Mucosa of rectum (tissue), 2 donors: ENCODE results near the gene CREG1.
"Not testable (repeated sequence)": the region's sequence is repeated elsewhere in the genome, so short reads cannot be mapped to it uniquely, and the experiment has no call there.

Source experiments
- H3K27ac ChIP-seq, 2 donors: one replicate each; pipeline ENCODE4 v1.7.0; 2013; ENCODE audit warnings: inconsistent platforms in 2 of 2, low read depth in 2 of 2, low read length in 2 of 2
- H3K27me3 ChIP-seq, 2 donors: one replicate each; pipeline ENCODE4 v1.7.0; 2013; ENCODE audit warnings: low read length in 2 of 2; ENCODE audit not compliant: control insufficient read depth in 2 of 2, insufficient read depth in 2 of 2
- H3K36me3 ChIP-seq, 2 donors: one replicate each; pipeline ENCODE4 v1.7.0; 2013; ENCODE audit warnings: low read length in 2 of 2; ENCODE audit not compliant: control insufficient read depth in 2 of 2, insufficient read depth in 2 of 2
- H3K4me1 ChIP-seq, 2 donors: one replicate each; pipeline ENCODE4 v1.7.0; 2013; ENCODE audit warnings: low read length in 2 of 2, mild to moderate bottlenecking in 1 of 2; ENCODE audit not compliant: control insufficient read depth in 2 of 2, insufficient read depth in 2 of 2
- H3K4me3 ChIP-seq, 2 donors: one replicate each; pipeline ENCODE4 v1.7.0; 2013; ENCODE audit warnings: low read length in 2 of 2
- H3K9ac ChIP-seq, 2 donors: one replicate each; pipeline ENCODE4 v1.7.0; 2013; ENCODE audit warnings: low read length in 2 of 2, low read depth in 1 of 2, mild to moderate bottlenecking in 1 of 2
- H3K9me3 ChIP-seq, 2 donors: one replicate each; pipeline ENCODE4 v1.7.0; 2013; ENCODE audit warnings: low read length in 2 of 2; ENCODE audit not compliant: control insufficient read depth in 2 of 2
- donor health status: healthy.
- donor health status: Normal muscosa, but diverticular disease.

Gene CREG1

GRCh38 chr1:167565922-167566321 is 12.4 kb upstream of the CREG1 start:
- Histone ChIP-seq H3K9ac (no peak overlapping the region), H3K27me3 (no peaks in the 10 kb centered on the region), H3K4me3 (no peak overlapping the region)

GRCh38 chr1:167564612-167565270 is 11.2 kb upstream of the CREG1 start:
- Histone ChIP-seq H3K4me3 (no peak overlapping the region), H3K27ac (no peak overlapping the region), H3K4me1 (no peaks in the 10 kb centered on the region)

More at GRCh38 chr1:167565922-167566321, 12.4 kb upstream of the CREG1 start:
- H3K27ac ChIP-seq: no peak overlapping the region
- H3K9me3 ChIP-seq: no peaks in the 10 kb centered on the region
- no peaks in the 10 kb centered on the region for H3K36me3 ChIP-seq
- H3K4me1 ChIP-seq: no peaks in the 10 kb centered on the region

DNA sequence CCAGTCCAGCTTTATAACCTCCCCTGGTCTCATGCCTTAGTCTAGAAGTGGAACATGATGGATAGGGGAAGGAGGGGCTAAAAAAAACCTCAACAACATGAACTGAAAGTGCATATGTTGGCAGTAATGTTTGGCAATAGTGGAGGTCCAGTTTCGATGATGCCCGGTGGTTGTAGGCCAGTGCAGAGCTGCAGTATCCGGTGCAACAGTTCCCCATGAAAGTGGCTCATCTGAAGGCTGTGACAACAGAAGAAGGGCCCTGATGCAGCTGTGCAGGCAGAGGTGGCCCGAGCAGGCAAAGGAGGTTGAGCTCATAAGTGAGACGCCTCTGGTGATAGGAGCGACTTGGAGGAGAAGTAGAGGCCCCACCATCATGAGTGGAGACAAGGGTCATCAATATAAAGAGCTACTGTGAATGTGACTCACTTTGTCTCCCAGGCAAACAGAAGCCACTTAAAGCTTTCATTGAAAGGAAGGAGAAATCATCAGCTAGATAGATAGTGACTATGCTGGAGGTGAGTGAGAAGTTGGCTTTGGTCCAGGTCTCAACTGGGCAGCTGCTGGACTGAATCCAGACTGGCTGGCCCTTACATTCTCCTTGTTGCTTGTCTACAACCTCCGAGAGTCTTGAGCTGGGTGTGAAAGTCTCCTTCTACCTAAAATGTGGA is 10.2 kb upstream of the CREG1 start:
- Histone ChIP-seq H3K4me1 (no peaks in the 10 kb centered on the region), H3K4me3 (no peak overlapping the region), H3K9ac (no peak overlapping the region), H3K36me3 (no peaks in the 10 kb centered on the region), H3K27me3 (no peaks in the 10 kb centered on the region), H3K27ac (peak overlapping the region in 1 of 2 donors; percentile 35), H3K9me3 (no peaks in the 10 kb centered on the region)

More at GRCh38 chr1:167564612-167565270, 11.2 kb upstream of the CREG1 start:
- H3K36me3 ChIP-seq: no peaks in the 10 kb centered on the region
- H3K9me3 ChIP-seq: no peaks in the 10 kb centered on the region
- H3K27me3 ChIP-seq: no peaks in the 10 kb centered on the region
- H3K9ac ChIP-seq: no peak overlapping the region

DNA sequence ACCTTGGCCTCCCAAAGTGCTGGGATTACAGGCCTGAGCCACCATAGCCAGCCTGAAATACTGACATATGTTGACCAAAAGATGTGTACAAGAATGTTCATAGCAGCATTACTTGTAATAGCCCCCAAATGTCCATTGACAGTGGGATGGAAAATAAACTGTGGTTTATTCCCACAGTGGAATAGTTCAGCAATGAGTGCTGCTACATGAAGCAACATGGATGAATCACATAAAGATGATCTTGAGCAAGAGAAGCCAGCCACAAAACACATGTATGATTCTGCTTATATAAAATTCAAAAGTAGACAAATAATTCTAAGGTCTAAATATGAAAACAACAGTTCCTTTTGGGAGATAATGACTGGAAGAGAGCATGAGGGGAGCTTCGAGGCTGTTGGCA is 9.1 kb upstream of the CREG1 start:
- Histone ChIP-seq H3K27ac (peak overlapping the region in 1 of 2 donors; percentile 35), H3K27me3 (no peaks in the 10 kb centered on the region)

DNA sequence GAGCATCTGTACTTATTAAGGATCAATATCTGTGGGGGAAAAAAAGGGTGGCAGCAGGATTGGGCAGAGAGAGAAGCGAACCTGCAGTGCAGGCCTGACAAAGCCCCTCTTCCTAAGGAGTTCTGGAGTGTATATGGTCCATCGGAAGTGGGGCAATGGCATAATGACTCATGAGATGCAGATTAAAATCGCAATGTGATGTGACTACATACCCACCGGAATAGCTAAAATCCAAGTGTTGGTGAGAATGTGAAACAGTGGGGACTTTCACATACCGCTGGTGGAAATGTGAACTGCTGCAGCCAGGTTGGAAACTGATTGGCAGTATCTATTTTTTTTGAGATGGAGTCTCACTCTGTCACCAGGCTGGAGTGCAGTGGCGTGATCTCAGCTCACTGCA is 8.2 kb upstream of the CREG1 start:
- H3K4me3 ChIP-seq: no peak overlapping the region
- no peaks in the 10 kb centered on the region for H3K27me3 ChIP-seq
- no peaks in the 10 kb centered on the region for H3K9me3 ChIP-seq
- no peak overlapping the region for H3K9ac ChIP-seq
- no peaks in the 10 kb centered on the region for H3K4me1 ChIP-seq
- no peak overlapping the region for H3K27ac ChIP-seq
- H3K36me3 ChIP-seq: no peaks in the 10 kb centered on the region

More for the DNA sequence above, 9.1 kb upstream of the CREG1 start:
- Histone ChIP-seq H3K9ac (no peak overlapping the region), H3K4me1 (no peaks in the 10 kb centered on the region), H3K9me3 (no peaks in the 10 kb centered on the region), H3K36me3 (no peaks in the 10 kb centered on the region), H3K4me3 (no peak overlapping the region)

DNA sequence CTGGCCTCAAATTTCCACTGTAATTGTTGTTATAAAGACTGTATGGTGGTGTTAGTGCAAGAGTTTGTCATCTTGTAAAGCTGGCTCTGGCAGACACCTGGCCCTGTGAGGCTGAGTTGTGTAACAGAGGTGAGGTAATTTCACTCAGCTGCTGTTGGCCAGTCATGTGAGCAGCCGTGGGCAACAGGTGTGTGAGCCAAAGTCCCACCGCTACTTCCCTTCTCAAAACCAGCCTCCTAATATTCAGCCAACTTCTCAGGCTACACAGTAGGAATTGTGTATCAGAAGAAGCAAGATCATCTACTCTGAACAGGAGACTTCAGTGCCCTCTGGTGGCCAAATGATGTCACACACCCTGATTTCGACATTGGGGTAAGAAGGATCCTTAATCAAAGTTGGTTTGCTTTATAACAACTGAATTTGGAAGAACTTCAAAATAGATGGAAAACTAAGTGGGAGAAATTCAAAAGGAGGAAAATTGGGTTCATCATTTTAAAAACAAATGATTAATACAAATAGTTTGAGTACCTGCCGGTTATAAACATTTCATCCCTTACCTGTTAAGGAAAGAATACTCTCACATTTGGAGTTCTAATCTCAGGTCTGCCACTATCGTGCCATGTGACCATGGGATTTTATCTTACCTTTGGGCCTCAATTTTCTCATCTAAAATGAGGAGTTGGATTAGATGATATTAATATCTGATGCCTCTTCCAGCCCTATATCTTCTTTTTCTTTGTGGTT is 2.6 kb upstream of the CREG1 start:
- Histone ChIP-seq H3K4me1 (peaks cover 11 to 17% of the 10 kb centered on the region in 2 donors), H3K36me3 (no peaks in the 10 kb centered on the region), H3K27ac (no peak overlapping the region), H3K9ac (no peak overlapping the region), H3K27me3 (no peaks in the 10 kb centered on the region), H3K4me3 (no peak overlapping the region), H3K9me3 (no peaks in the 10 kb centered on the region)

- H3K27ac ChIP-seq, H3K36me3 ChIP-seq, H3K9ac ChIP-seq, H3K4me3 ChIP-seq, H3K9me3 ChIP-seq, H3K27me3 ChIP-seq: not testable (repeated sequence)
- peaks cover 11 to 17% of the 10 kb centered on the region in 2 donors for H3K4me1 ChIP-seq
These were observed 1.5 kb upstream of the CREG1 start for GRCh38 chr1:167555072-167555471.

DNA sequence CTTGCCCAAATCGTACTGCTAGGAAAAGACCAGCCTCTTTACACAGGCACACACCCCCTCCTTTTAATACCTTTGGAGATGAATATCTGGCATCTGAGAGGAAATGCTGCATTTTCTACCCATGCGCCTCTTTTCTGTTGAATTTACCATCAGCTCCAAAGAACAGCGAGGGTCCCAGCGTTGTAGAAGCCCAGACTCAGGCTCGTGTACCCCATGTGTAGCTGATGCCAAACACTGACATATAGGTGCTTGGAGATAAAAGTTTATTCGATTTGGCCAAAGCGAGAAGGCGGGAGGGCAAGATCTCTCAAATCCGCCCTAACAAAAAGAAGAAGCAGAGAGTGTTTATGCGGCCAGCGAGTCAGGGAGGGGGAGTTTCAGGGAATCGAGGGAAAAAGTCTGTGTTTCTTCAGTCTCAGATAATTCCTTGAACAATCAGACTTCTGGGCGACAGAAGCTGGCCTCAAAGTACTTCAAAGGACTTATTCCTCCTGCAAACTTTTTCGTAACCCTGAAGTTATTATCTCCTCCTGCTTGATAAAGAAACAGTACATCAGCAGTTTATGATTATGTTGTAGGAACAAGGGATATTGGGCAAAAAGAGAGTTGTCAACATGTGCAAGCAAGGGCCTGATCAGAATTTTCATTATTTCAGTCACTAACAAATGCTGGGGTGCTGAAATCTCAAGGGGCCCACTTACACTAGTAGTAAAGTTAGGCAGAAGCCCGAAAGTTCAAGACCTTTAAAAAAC is 642 bp upstream of the CREG1 start:
- Histone ChIP-seq H3K4me3 (peak overlapping the region; percentile 75 to 86), H3K27me3 (no peaks in the 10 kb centered on the region), H3K27ac (peak overlapping the region; percentile 49 to 69), H3K36me3 (no peaks in the 10 kb centered on the region), H3K9me3 (no peaks in the 10 kb centered on the region), H3K4me1 (peaks cover 11 to 17% of the 10 kb centered on the region in 2 donors), H3K9ac (peak overlapping the region; percentile 61 to 91)

DNA sequence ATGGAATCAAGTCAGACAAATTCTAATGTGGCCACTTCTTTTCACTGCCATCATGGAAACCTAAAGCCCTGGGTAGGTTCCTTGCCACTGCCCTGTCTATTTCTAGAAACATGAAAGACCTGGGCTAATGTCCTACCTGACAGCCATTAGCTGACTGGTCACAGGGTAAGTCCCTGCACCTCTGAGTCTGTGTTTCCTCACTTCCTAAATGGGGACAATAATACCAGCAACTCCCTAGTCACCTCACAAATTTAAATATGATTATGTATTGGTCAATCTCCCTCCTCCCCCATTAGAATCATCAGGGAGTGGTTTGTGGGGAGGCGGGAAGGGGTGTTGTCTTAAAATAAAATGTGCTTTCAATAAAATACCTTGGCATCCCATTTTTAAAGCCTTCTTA is 2.2 kb downstream of the CREG1 start:
- Histone ChIP-seq H3K9me3 (no peaks in the 10 kb centered on the region), H3K9ac (no peak overlapping the region), H3K27me3 (no peaks in the 10 kb centered on the region), H3K4me3 (no peak overlapping the region), H3K4me1 (peaks cover 11 to 17% of the 10 kb centered on the region in 2 donors), H3K36me3 (peaks cover 5 to 7% of the 10 kb centered on the region in 2 donors), H3K27ac (no peak overlapping the region)
